Measurements from ENCODE around the gene ECE1. TPM values are rescaled to one million over a fixed set of nuclear protein-coding genes. Genes with fewer than 3 reads are reported as not detected.

The ECE1 gene
- polyA plus RNA-seq, 3 donors = 10.6 to 42.4 (median 23.3) TPM

DNA sequence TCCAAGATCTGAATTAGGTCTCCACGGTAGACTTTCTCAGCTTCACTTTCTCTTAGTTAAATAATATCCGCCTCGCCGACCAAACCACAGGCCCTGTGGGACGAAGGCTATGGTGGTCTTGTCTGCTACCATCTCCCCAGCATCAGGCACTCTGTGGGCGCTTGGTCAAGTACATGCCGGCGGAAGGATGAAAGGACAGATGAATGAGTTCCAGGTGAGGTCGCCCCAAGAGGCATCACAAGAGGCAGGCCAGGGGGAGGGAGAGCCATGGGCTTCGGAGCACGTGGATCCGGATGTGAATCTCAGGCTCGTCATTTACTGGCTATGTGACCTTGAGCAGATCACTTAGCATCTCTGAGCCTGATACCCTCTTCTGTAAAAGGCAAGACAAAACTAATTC is 33.5 kb downstream of the ECE1 start:
- Histone ChIP-seq H3K27ac (ENCODE audit: low read depth in 1 of 2, low read length in 2 of 2) (no peak overlapping the region), H3K9ac (ENCODE audit: insufficient read depth, low read length, poor library complexity, severe bottlenecking) (no peak overlapping the region), H3K4me1 (ENCODE audit: control insufficient read depth in 1 of 2, insufficient read depth in 2 of 2, low read length in 2 of 2) (peaks cover 12 to 15% of the 10 kb centered on the region in 2 donors), H3K4me3 (replicated peaks in 1 of 3; ENCODE audit: low read depth in 2 of 3, low read length in 3 of 3) (no peak overlapping the region), H4K20me1 (ENCODE audit: insufficient read depth, low read length) (peaks cover 44% of the 10 kb centered on the region), H3K79me2 (ENCODE audit: insufficient read depth, low read length) (no peaks in the 10 kb centered on the region), H2AFZ (ENCODE audit: insufficient read depth, low read depth, low read length, poor library complexity, severe bottlenecking) (no peak overlapping the region), H3K9me3 (replicated peaks in 1 of 2; ENCODE audit: control insufficient read depth in 1 of 2, insufficient read depth in 1 of 2, low read length in 2 of 2) (no peaks in the 10 kb centered on the region), H3K36me3 (replicated peaks in 1 of 2; ENCODE audit: control insufficient read depth in 1 of 2, insufficient read depth in 2 of 2, low read length in 2 of 2) (peaks cover 28 to 77% of the 10 kb centered on the region in 2 donors), H3K4me2 (replicated peaks; ENCODE audit: extremely low read depth, low read length, poor library complexity, severe bottlenecking) (no peak overlapping the region), H3K27me3 (ENCODE audit: control insufficient read depth in 2 of 2, insufficient read depth in 2 of 2, low read length in 2 of 2) (peaks cover 0 to 19% of the 10 kb centered on the region in 2 donors)
- H3K27me3 Mint-ChIP-seq (ENCODE audit: low read depth in 3 of 3) = peaks cover 23 to 69% (median 46%) of the 10 kb centered on the region in 3 donors
- peaks cover 0 to 10% (median 0%) of the 10 kb centered on the region in 7 donors for H3K9me3 Mint-ChIP-seq
- H3K27ac Mint-ChIP-seq = peak overlapping the region in 5 of 7 donors; percentile 3 to 50 (median 8)
- H3K4me1 Mint-ChIP-seq = peaks cover 24% of the 10 kb centered on the region
- intact Hi-C loops (cut with micrococcal nuclease) = loop anchor here (5.0 kb wide), 2 partner anchors 91 to 111 kb away; no protein-coding TSS in a partner anchor
- WGBS (ENCODE audit: insufficient coverage) = 95% methylated on average over 8 of the region's 13 CpGs
- no peak for DNase-seq
- H3K4me3 Mint-ChIP-seq = no peak overlapping the region
- TF ChIP-seq CTCF (IDR thresholded peaks at IDR 0.05) = no peak
- H3K36me3 Mint-ChIP-seq = peaks cover 88 to 93% of the 10 kb centered on the region in 2 donors

DNA sequence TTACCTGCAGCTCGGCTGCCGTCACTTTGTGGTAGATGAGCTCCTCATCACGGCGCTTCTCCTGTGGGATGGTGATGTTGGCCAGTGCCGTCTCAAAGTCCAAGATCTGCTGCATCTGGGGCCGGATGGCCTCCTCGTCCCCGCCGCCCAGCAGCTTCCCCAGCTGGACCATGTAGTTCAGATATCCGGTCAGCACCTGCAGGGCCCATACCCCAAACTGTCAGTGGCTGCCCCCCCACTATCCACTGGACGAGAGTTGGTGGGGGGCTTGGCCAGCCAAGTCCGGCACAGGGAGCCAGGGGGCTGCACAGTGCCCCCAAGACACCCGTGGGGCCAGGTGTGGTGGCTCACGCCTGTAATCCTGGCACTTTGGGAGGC is 34.3 kb downstream of the ECE1 start:
- intact Hi-C loops (cut with micrococcal nuclease) = loop anchor here (2.0 to 5.0 kb wide), 4 partner anchors 39 to 113 kb away; no protein-coding TSS in a partner anchor
- Histone ChIP-seq H3K4me1 (ENCODE audit: control insufficient read depth in 1 of 2, insufficient read depth in 2 of 2, low read length in 2 of 2) (peaks cover 3 to 6% of the 10 kb centered on the region in 2 donors), H3K4me2 (replicated peaks; ENCODE audit: extremely low read depth, low read length, poor library complexity, severe bottlenecking) (no peak overlapping the region), H3K27ac (ENCODE audit: low read depth in 1 of 2, low read length in 2 of 2) (no peak overlapping the region), H3K36me3 (replicated peaks in 1 of 2; ENCODE audit: control insufficient read depth in 1 of 2, insufficient read depth in 2 of 2, low read length in 2 of 2) (peaks cover 28 to 79% of the 10 kb centered on the region in 2 donors), H3K4me3 (replicated peaks in 1 of 3; ENCODE audit: low read depth in 2 of 3, low read length in 3 of 3) (no peak overlapping the region), H3K27me3 (ENCODE audit: control insufficient read depth in 2 of 2, insufficient read depth in 2 of 2, low read length in 2 of 2) (peaks cover 0 to 19% of the 10 kb centered on the region in 2 donors), H2AFZ (ENCODE audit: insufficient read depth, low read depth, low read length, poor library complexity, severe bottlenecking) (no peak overlapping the region), H4K20me1 (ENCODE audit: insufficient read depth, low read length) (peaks cover 43% of the 10 kb centered on the region), H3K9ac (ENCODE audit: insufficient read depth, low read length, poor library complexity, severe bottlenecking) (no peak overlapping the region), H3K9me3 (replicated peaks in 1 of 2; ENCODE audit: control insufficient read depth in 1 of 2, insufficient read depth in 1 of 2, low read length in 2 of 2) (no peaks in the 10 kb centered on the region), H3K79me2 (ENCODE audit: insufficient read depth, low read length) (no peaks in the 10 kb centered on the region)
- no peak for TF ChIP-seq CTCF (IDR thresholded peaks at IDR 0.05)
- Mint-ChIP-seq H3K36me3 (peaks cover 87 to 95% of the 10 kb centered on the region in 2 donors), H3K27me3 (ENCODE audit: low read depth in 3 of 3) (peaks cover 23 to 68% (median 47%) of the 10 kb centered on the region in 3 donors), H3K9me3 (peaks cover 0 to 10% (median 1%) of the 10 kb centered on the region in 7 donors), H3K4me1 (peaks cover 15% of the 10 kb centered on the region), H3K27ac (peak overlapping the region in 2 of 7 donors; percentile 64 to 69), H3K4me3 (no peak overlapping the region)
- no peak for DNase-seq
- 93% methylated on average over 11 of the region's 14 CpGs for WGBS (ENCODE audit: insufficient coverage)
